GM12874 (cell line): ENCODE measurements around the gene CACNA2D2.

Source experiments
- TF ChIP-seq, protein P1 (sequence below): IDR thresholded peaks from 2 replicates; pipeline ENCODE4 v1.5.1; 2011; ENCODE audit warnings: low read depth, mild to moderate bottlenecking, control low read depth, low read length, moderate library complexity; ENCODE audit not compliant: insufficient read depth

CACNA2D2 gene

DNA sequence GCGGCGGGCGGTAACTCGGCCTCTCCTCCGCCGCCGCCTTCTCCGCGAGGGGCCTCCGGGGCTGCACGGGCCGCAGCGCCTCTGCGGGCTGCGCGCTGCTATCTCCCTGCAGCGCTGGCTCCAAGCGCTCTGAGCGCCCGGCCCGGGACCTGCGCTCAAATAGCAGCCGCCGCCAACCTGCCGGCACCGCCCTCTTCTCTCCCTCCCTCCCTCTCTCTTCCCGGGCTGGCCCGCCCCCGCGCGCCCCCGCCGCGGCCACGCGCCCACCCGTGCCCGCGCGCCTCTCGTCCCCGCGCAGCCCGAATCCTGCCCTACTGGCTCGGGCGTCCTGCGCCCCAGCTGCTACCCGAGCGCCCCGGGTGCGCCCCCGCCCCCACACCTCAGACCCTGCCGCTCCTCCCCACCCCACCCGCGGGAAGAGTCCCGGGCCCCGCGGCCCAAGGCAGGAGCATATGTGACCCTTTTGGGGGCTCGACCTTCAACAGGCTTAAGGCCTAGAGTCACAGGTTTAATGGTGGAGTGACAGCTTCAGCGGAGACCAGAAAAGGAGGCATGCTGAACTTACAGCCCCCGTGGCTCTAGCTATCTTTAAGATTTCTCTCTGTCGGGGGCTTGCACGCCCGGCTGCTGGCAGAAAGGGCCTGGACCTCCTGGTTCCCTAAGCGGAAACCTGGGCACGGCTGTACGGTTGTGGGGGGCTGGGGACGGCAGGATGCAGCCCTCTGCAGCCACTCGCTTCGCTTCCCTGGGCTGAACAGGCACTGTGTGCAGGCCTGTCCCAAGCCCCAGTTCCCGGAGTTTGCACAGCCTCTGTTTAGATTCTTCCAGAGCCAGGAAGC is at the start of gene CACNA2D2:
TSS of gene CACNA2D2 (minus strand) at position 131 of the 839 bp plus-strand sequence. CDS start 211 bp downstream, outside the sequence.
- TF ChIP-seq, protein P1, sequence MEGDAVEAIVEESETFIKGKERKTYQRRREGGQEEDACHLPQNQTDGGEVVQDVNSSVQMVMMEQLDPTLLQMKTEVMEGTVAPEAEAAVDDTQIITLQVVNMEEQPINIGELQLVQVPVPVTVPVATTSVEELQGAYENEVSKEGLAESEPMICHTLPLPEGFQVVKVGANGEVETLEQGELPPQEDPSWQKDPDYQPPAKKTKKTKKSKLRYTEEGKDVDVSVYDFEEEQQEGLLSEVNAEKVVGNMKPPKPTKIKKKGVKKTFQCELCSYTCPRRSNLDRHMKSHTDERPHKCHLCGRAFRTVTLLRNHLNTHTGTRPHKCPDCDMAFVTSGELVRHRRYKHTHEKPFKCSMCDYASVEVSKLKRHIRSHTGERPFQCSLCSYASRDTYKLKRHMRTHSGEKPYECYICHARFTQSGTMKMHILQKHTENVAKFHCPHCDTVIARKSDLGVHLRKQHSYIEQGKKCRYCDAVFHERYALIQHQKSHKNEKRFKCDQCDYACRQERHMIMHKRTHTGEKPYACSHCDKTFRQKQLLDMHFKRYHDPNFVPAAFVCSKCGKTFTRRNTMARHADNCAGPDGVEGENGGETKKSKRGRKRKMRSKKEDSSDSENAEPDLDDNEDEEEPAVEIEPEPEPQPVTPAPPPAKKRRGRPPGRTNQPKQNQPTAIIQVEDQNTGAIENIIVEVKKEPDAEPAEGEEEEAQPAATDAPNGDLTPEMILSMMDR, result no peak

DNA sequence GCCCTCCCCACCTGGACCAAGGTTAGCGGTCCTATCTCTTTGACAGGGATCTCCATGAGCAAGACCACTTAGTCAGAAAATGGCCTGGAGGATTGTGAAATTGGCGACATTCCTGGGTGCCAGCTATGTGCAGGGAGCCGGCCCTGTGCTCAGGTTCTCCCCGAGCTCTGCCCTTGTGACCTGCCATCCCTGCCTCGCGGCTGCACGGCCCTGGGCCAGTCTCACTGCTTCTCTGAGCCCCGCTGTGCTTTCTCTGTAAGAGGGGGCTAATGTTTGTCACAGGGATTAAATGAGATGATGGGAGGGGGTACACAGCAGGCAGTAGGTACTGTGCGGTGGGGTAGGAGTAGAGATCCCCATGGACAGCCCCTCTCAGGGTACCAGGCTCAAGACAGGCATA is 49.2 kb upstream of the CACNA2D2 start:
- TF ChIP-seq, protein P1, result no peak

DNA sequence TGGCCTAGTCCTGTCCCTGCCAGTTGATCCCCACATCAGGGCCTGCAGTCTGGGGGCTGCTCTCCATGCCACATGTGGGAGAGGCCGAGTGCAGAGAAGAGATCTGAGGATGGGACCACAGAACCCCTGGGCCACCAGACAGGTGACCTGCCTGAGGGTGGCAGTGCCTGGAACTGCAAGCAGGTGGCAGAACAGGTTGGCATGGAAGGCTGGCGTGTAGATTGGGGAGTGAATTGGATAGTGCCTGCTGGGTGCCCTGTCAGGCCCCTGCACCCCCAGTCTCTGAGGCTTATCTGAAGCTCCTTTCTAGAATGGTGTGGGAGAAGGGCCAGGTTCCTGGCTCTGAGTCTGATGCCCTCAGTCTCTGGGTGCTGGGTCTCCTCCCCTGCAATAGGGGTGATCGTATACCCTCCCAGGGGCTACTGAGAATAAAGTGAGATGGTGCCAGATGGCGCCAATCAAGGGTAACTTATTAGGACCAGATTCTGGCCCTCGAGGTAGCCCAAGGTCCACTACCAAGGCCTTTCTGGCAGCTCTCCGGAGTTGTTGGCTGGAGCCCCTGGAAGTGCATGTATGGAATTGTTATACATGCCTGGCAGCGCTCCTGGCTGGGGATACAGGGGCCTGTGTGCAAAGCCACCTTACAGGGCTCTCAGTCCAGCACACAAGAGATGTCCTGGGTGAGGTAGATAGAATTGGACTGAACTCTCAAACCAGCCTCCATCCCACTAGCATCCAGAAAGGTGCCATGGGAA is 48.4 kb upstream of the CACNA2D2 start:
- TF ChIP-seq, protein P1, result no peak

DNA sequence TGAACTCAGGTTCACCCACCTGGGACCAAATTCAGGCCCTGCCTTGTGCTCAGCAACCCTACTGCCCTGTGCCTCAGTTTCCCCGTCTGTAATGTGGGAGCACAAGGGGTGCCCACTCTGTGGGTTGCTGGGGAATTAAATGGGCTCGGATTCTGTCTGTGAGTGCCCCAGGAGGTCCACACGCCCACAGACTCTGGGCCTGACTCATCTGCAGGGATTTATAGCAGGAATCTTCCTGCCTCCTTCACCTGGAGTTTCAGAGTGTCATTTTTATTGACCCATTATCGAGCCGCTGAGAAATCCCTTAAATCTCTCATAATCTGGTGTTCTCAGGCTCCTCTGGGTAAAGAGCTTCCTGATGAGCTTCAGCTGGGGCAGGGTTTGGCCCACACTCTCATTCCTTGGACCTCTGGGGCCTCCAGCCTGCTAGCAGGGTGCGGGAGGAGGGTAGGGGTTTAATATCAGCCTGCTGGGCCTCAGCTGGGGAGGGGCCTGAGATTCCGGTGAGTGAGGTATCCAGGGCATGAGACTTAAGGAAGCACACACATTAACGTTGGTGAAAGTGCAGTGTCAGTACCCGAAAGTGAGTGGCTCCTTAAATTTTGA is 47.7 kb upstream of the CACNA2D2 start:
- TF ChIP-seq, protein P1, result no peak

DNA sequence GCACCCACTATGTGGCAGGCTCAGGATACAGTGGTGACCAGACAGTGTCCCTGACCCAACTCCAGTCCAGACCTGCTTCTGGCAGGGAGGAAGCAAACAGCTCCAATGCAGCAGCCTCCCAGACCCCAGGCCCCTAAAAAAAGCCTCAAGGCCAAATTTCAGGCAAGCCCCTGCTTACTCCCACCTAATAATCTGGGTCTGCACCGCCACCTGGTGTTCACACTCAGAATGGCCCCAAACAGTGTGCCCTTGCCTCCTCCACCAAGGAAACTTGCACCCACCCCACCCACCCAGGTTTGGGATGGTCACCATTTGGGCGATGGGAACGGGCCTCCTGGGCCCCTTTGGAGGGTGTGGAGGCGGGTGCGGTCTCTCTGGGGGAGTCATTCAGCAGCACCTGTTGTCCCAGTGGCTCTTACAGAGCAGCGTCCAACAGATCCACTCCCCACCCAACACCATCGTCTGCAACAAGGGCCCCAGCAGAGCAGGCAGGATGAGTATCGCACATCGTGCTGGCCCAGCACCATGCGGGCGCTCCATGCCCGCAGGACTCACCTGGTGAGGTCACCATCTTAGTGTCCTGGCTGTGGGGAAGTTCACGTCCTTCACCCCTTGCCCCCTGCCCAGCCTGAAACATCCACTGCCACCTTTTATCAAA is 46.8 kb upstream of the CACNA2D2 start:
- TF ChIP-seq, protein P1, result peak; percentile 78

DNA sequence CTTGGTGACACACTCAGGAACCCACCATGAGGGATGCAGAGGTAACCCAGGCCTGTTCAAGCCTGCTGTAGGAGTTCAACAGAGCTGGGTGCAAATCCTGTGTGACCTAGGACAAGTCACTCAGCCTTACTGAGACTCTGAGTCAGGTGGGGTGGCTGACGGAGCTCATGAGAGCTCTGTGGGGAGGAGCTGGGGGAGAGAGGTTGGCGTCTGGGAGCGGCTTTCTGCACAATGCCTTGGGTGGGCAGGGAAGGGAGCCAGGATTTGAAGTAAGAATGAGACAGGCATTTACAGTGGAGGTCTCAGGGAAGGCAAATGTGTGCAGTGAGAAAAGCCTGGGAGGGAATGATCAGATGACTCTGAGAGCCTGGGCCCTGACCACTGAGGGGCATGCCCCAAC is 45.8 kb upstream of the CACNA2D2 start:
- TF ChIP-seq, protein P1, result no peak
